GM21737 (cell line): Measurements from ENCODE around the gene DMRTB1.

Experiments used
- ATAC-seq: cut with Tn5 transposase; IDR thresholded peaks from one replicate; pipeline ENCODE4 v1.9.1; 2021; ENCODE audit warnings: mild to moderate bottlenecking, moderate library complexity; ENCODE audit not compliant: unreplicated experiment

DMRTB1 gene

DNA sequence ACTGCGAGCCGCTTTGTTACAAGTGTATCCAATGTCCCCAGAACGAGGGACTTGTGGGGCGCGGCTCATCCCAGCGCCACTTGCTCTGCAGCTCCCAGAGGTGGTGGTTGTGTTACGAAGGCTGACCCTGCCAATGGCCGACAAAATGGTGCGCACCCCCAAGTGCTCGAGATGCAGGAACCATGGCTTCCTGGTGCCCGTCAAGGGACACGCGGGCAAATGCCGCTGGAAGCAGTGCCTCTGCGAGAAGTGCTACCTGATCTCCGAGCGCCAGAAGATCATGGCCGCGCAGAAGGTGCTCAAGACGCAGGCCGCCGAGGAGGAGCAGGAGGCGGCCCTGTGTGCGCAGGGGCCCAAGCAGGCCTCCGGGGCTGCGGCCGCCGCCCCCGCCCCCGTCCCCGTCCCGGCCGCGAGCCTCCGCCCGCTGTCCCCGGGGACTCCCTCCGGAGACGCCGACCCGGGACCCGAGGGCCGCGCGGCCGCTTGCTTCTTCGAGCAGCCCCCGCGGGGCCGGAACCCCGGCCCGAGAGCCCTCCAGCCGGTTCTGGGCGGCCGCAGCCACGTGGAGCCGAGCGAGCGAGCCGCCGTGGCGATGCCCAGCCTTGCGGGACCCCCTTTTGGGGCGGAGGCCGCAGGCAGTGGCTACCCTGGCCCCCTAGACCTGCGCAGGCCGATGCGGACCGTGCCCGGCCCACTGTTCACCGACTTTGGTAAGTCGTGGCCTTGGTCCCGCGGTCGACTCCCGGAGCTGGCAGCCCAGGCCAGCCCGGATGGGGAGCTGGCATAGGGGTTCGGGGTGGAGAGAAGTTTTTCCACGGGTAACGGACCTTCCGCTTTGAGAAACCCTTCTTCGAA, at the start of gene DMRTB1:
Gene DMRTB1, plus strand, starts transcription at position 79 of the 855 bp plus-strand sequence. Its CDS starts 55 bp downstream, at position 134.
- ATAC-seq = no peak

DNA sequence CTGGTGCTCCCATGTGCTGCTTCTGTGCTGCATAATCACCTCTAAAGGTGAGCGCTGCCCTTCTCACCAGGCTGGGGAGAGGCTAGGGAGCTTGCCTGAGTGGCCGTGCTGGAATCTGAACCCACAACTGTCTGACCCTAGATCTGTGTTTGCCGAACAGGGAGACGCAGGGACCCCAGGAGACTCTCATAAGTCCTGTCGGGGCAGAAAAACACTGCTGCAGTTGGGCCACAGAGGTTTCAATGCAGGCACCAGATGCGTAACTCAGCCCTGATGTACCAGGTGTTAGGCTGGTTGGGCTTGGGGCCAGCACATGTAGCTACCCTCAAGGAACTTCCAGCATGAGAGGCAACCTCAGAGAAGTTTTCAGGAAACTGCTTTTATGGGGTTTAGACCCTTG, 49.5 kb upstream of the DMRTB1 start:
- no peak for ATAC-seq

DNA sequence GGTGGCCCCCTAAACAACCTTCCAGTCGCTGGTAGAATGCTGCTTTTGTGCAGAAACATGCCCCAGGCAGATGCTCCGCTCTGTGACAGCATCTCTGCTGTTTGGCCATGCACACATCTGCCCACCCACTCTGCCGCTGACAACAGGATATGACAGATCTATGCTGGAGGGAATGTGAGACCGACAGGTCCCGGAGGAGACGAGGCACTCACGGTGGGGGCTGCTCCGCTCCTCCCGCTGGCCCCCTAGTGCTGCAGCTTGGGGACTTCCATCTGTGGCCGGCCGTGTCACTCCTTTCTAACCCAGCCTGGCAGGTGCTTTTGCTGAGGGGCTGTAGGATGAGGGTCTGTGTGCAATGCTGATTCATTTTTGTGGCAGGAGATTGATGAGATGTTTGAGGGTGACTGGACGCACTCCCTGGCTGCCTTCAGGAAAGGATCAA, 49.1 kb upstream of the DMRTB1 start:
- no peak for ATAC-seq

DNA sequence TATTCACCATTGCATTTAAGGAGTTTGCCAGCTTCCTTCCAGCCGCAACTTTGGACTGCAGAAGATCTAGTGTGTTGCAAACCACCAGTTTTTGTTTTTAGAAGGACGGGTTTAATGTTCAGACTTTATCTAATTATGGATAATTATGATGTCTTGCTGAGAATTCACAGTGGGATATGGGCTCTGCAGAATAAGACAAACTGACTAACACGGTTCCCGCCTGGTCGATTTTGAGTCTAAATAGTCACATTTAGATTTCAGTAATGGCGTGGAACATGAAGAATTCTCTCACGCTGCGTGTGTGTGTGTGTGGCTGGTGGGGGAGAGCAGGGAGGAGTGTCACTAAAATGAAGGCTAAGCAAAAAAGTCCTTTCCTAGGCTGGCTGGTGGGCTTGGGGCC, 48.5 kb upstream of the DMRTB1 start:
- no peak for ATAC-seq

DNA sequence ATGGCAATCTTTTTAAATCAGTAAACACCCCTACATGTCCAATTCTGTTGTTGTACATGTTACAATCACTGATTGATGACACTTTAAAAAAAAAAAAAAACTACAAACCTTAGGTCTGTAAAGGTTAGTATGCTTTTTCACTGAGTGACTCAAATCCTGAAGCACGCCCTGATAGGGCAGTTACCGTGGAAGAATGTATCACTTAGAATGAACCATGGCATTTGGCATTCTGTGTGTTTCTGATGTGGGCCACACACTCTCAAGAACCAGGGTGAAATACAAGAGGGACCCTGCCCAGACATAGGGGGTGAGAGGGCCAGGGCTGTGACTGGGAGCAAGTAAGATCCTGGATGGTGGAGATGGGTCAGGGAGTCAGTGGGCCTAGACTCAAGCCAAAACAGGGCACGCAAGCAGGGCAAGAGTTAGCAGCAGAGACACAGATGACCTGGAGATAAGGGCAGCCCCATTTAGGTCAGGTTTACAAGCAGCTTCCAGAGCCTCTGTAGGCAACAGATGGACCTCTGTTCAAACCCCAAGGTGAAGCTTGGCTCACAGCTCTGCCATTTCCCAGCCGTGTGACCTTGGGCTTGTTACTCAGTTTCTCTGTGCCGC, 47.6 kb upstream of the DMRTB1 start:
- ATAC-seq = no peak

DNA sequence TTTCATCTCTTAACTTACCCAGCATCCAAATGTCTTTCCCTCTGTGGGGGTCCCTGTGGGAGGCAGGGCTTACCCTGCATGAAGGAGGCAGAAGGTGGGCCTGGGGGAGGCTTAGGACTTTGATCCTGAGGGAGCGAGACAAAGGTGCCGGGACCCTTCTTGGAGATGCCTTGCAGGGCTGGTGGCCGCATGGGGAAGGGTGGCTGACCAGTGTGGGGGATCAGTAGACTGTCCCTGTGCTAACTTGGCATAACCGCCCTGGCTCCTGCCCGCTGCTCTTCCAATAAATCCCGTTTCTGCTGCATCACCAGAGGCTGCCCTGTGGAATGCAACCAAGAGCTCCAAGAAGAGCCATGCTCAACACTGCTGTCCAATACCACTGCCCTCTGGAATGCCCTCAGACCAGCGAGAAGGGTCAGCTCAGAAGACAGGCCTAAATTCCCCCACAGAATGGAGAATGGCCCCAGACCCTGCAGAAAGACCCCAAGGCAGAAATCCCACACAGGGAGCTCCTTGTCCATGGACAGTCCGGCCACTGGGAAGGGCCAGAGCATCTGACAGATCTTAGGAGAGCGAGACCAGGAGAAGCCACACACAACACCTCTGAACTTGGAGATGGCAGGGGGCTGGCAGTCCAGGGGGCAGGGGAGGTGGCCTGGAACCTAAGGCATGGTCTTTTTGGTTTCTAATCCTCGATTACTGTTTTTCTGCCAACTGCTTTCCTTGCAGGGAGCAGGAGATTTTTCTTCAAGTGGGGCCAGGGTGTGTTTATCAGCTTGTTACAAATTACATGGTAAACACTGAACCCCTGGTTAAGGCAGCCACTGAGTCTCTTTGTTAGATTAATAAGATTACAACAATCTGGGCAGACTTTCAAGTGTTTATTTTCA, 46.7 kb upstream of the DMRTB1 start:
- ATAC-seq = no peak

DNA sequence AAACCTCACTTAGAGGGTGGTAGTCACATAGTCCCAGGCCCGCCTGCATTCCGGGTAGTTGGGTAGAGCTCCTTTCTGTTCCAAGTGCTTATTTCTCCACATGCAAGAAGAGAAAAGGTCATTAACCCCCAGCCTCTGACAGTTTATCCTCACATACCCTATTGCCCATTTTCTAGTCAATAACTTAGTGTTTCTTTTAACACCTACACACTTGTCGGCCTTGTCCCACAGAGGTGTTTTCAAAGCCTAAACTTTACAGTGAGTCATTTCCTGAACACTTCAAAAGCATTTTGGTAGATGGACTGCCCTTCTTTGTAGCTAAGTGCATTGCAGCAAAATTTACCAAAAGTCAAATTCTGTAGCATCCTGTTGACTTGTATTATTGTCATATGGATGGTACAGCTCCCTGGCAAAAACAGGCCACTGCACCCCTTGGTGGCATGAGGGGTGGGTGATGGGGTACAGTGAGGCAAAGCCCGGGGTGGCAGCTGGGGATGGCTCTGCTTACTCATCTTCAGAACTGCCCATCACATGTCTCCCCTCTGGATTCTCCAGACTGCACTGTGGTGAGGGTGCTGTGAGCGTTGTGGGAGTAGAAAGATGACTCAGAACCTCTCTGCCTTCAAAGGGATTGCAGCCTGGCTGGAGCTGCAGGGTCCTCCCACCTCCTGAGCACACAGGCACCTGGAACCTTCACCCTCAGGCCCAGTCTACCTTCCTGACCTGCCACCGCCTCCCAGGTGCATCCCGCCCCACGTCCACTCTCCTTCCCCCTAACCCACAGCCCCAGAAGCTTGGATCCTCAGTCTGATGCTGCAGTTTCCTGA, 45.8 kb upstream of the DMRTB1 start:
- ATAC-seq = no peak

DNA sequence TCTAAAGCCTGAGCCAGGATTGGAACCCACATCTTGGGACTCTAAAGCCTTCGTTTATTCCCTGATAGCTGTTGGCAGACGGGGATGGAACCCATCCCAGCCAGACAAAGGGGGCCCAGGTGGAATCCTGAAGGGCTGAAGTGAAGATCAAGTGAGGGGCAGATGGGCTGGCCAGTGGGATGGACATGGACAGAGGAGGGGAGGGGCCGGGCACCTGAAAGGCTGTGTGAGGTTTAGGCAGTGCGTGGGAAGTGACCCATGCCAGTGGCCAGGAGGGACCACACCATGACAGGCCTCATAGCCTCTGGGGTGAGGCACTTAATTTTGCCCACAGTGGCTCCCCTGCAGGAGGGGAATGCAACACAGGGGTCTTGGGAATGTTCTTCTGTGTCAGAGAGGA, 44.6 kb upstream of the DMRTB1 start:
- ATAC-seq = no peak

DNA sequence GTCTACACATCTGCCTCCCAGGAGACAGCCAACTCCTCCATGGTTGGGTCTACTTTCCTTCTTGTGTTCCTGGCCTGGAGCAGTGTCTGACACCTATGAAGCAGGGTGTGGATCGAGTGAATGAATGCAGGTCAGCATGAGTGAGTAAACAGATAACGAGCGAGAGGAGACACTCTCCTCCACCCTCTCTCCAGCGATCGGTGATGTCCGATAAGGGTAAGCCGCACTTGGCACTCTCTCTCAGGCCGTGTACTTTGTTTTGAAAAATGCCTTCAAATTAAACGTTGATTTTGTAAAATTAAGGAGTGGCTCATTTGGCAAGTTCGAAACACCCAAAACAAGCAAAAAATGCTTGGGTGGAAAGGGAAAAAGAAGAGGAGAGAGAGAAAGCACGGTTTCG, 43.8 kb upstream of the DMRTB1 start:
- no peak for ATAC-seq

DNA sequence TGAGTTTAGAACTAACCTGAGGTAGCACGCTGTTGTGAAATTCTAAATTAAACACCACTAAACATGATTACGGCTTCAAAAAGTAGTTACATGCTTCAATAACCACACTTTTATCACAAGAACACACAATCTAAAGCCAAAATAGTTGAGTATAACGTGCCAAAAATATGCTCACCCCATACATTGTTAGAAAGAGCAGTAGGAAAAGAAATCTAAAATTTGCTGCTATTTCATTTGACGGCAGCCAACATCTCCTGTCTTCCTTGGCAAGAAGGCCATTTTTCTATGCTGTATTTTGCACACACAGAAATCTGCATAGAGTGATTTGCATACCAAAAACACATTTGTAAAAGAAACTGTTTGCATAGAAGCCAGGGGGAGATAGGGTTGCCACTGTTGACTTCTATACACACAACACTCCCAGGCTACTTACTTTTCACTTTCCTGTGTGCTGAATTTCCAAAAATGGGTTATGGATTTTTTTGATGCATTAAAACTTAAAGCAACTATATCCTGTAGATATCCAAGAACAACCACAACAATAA, 42.9 kb upstream of the DMRTB1 start:
- ATAC-seq = no peak

DNA sequence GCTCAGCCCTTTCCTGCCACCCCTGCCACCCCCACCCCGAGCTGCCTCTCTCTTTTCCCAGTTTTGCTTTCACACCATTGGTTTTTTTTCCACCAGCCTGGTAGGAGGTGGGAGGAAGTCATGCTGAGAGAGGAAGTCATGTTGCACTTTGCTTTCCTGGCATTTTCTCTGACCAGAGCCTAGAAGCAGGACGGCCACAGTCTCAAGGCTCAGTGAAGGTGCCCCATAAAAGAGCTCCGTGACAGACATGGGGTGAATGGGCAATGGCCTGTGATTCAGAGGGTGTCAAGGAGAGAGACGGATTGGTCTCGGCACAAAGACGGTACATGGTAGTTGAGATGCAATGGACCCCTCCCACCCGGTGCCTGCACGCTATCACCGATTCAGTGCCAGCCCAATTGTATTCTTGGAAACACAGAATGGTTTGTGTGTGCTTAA, 42.1 kb upstream of the DMRTB1 start:
- ATAC-seq = no peak

DNA sequence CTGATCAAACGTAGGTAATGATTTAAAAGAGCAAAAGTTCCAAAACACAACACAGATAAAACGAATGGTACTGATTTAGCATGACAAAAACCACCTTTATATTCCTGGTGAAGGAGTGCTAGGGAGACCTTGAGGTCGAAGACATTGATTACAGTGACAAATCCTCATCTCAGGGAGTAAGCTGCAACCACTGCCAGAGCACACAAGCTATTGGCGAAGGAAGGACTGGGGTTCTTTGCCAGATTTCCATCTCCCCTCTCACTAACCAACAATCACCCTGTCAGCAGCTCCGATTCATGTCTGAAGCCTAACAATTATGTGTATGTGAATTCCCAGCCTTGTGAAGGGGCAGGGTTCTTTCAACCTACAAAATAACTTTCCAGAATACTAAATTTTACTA, 40.2 kb upstream of the DMRTB1 start:
- ATAC-seq = no peak

DNA sequence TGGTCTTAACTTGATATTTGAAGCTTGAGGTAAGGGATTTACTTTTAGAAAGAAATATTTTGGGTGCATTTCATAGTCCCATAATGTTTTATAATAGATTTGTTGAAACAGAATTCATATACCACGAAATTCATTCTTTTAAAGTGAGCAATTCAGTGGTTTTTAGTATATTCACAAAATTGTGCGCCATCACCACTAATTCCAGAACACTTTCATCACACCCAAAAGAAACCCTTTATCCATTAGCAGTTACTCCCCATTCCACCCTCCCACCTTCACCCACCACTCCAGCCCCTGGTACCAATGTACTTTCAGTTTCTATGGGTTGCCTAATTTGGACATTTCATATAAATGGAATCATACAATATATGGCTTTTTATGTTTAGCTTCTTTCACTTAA, 38.9 kb upstream of the DMRTB1 start:
- ATAC-seq = no peak

DNA sequence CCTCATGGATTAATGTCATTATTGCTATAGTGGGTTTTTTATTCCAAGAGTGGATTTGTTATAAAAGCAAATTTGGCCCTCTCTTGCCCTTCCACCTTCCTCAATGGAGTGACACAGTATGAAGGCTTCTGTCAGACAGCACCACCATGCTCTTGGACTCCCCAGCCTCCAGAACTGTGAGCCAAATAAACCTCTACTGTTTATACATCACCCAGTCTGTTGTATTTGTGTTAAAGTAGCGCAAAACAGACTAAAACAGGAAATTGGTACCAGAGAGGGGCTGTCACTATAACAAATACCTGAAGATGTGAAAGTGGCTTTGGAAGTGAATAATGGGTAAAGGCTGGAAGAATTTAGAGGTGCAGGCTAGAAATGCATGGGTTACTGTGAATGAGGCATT, 38.0 kb upstream of the DMRTB1 start:
- no peak for ATAC-seq

DNA sequence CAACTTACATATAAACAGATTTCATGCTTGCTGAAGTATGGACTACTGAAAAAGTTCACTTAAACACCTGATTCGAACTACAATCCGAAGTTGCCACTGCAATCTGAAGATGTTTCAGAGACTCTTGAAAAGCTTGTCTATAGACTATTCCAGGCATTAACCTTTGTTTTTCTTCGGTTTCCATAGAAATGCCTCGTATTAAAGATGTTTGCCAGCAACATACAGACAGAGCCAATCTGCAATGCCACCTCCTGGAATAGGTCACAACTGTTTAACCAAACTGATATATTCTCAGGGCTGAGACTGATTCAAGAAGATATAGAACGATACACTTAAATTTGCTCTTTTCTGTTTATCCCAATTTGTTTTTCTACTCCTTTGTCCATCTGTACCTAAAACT, 28.9 kb upstream of the DMRTB1 start:
- ATAC-seq = no peak

DNA sequence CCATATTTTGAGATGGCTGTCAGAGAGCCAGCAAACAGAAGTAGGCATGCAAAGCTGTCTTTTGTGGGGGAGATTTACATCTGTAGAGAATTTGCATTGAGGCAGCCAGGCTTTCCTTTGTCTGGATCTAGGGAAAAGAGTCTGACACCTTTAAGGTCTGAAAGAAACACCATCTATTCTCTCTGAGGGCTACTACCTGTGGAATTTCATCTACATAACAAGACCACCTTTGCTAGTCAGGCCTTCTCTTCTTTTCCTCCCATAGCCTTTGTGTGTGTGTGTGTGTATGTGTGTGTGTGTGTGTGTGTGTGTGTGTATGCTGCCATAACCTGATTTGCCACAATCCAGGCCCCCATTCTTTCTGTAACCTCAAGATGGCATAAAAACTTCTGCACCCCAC, 28.4 kb upstream of the DMRTB1 start:
- no peak for ATAC-seq

DNA sequence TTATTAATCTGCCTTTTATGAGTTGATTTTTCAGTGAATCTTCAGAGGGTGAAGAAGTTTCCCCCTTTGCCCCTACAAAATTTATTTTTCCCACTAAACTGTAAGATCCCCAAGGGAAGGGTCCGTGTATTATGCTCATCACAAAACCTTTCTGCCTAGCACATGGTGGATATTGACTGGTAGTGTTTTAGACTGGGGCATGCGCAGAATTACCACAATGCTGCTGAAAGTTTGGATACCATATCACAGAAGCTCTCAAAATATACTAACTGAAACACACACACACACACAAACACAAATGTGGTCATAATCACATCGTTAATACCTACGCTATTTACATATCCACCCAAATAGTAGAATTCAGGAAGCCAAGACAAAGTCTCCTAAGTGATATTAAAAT, 28.0 kb upstream of the DMRTB1 start:
- ATAC-seq = no peak

DNA sequence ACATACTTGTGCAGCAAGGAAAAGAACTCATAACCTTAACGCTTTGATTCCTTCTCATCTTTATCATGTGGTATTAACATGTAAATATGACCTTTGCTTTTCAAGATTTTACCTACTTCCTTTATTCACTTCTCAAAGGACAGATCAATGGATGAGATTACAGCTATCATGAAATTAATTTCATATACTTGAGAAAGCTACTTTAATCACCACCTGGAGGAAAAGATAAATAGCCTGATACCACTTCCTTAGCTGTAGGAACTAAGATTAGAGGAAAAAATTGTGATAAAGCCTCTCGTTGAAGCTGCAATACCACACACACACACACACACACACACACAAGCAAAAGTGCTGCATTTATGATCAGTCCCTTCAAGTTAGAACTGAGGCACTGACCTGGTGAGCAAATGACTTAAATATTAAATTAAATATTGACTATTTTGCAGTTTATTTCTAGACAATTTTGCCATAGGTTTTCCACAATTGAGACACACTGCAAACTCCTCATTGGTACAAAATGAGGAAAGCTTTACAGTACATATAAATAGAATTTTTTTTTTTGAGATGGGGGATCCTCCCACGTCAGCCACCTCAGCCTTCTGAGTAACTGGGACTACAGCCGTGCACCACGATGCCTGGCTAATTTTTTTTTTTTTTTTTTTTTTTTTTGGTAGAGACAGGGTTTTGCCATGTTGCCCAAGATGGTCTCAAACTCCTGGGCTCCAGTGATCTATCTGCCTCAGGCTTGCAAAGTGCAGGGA, 27.2 kb upstream of the DMRTB1 start:
- no peak for ATAC-seq

DNA sequence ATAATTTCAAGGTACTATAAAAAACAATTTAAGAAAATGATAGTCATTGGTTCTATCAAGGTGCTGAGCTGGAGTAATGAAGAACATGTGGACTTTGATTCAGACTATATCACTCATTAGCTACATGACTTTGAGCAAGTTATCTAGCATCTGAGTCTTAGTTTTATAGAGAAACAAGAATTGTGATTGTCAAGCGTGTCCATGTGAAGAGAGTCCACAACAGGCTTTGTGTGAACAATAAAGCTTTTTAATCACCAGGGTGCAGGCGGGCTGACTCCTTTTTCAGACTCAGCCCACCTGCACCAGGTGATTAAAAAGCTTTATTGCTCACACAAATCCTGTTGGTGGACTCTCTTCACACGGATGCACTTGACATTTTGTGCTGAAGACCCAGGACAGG, 26.6 kb upstream of the DMRTB1 start:
- ATAC-seq = no peak
